NCI-H1436 treated with DMSO at 0.1 percent for 48 hours (cell line): ENCODE results near the gene TMPRSS13.
"Not testable (repeated sequence)": the region's sequence is repeated elsewhere in the genome, so short reads cannot be mapped to it uniquely, and the experiment has no call there.

Experiments
- DNase-seq: peaks from one replicate; lab custom pipeline; 2025; lab: John Stamatoyannopoulos, UW

Gene TMPRSS13

DNA sequence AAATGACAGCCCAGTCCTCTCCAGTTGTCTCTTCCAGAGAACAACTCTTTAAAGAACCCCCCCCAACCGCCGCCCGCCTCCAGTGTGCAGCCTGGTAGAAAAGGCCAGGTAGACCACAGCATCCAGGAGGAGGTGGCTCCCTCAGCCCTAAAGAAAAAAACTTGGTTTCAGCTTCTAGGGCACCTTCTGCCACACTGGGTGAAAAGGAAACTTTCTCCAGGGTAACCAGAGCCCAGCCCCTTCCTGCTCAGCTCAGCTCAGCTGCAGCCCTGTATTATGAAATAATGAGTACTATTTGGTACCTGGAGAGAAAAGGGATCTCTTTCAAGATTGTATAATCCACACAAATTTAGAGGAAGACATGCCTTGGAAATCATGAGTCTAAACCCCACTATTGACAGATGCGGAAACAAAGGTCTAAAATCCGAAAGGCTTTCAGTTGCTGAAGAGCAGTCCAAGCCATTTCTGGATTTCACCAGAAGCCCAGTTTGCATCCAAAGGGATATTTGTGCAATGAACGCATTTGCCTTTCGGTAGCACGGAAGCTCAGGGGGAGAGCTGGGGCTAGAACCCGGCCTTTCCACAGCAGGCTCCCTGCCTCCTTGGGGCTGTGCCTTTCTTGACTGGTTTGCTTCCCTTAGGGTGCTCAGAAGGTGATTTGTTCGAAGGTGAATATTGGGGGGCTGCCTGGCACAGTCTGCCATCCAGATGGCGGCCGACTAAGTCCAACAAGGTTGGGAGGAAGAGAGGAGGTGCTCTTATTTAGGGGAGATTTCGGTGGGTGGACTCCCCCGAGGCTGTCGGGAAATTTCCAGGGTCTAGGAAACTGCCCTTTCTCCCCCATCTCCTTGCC lies 56.0 kb downstream of the TMPRSS13 start:
- no peak for DNase-seq

DNA sequence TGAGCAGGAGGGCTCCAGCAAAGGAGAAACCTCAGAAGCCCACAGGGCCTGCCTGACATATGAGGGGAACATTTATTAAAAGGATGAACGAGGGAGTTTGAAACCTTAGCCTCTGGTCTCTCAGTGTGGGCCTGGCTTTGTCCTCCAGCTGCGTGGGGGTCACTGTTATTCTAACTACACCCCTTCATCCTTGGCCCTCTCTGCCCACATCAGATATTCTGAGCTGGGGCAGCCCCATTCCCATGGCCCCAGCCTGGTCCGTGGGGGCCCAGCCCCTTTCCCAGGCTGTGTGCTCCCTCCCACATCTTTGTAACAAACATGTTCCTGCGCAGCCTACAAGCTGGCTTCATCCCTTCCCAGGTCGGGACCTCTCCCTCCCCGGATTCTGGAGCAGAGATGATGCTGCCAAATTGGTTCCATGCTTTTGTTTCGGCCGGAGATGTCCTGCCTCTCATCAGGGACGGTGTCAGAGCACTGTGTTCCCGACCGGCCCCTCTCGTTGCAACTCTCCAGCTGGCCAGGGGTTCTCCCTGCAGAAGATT lies 56.7 kb downstream of the TMPRSS13 start:
- no peak for DNase-seq

DNA sequence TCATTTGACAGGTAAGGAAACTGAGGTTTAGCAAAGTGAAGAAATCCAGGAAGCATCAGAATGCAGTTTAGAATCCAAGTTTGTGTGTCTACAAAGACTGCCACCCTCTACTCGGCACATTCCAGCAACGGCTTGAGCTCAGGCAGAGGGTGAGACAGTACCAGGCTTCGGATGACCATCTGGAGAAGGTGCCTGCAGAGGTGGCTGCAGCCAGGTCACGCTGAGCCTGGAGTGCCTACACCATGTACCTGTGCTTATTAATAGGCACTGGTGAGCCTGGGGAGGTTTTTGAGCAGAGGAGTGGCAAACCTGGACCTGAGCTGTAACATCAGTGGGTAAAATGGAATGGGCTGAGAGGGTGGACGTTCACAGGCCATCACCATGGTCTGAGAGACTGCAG lies 57.4 kb downstream of the TMPRSS13 start:
- no peak for DNase-seq

DNA sequence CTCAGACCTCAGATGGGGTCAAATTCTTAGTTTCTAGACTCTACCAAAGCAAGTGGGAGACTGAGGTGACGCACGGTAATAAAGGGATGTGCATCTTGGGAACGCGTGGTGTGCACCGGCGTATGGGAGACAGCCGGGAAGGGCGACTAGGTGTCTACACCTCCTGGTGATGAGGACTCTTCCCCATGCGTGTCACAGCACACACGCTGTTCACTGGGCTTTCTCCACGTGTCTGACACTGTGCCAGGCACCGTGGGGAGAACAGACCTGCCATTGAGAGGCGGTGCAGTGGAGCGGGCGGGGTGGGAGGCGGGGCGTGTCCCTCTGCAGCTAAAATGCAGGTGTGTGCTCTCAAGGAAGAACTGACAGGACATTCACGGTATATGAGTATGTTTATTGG lies 58.0 kb downstream of the TMPRSS13 start:
- DNase-seq = no peak

DNA sequence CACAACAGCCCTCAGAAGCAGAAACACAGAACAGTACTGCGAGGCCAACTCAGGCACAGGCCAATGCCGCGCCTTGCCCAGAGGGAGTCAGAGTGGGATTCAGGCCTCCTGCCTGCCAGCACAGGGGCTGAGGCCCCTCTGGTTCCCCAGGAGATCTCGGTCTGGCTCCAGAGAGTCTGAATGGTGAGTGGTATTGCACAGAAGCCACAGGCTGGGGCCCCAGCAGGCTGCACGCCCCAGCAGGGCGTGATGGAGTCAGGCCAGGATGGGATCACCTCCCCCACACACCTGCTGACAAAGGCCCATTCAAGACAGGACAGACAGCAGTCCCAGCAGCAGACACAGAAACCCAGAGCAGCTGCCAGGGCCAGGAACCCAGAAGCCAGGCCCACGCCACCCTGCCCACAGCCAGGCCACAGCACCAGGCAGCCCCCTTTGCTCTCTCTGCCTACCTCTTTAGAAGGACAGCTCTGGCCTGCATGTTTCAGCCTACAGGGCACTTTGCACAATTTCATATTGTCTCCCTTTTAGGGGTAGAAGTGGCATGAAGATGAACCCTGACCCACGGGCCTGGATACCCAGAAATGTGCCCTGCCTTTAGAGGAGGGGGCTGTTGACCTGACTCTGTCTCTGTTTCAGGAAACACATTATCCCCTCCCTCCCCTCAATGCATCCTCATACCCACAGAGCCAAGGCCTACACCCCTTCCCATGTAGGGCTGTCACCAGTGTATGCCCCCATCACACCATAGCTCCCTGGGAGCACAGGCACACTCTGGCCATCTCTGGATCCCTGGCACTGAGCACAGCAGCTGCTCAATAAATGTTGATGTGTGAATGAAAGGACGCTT lies 58.9 kb downstream of the TMPRSS13 start:
- no peak for DNase-seq

DNA sequence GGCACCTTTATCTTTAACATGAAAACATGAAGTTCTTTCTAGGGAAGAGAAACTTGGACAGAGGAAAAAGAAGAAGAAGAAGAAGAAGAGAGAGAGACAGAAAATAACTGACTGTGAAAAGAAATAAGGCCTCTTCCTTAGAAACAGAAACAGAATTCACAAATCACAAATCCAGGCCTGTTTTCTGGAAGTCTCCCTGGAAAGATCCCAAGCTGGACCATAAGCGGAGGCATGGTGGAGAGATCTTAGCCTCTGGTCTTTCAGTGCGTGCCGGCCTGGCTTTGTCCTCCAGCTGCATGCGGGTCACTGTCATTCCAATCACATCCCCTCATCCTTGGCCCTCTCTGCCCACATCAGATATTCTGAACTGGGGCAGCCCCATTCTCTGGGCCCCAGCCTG lies 59.6 kb downstream of the TMPRSS13 start:
- no peak for DNase-seq

DNA sequence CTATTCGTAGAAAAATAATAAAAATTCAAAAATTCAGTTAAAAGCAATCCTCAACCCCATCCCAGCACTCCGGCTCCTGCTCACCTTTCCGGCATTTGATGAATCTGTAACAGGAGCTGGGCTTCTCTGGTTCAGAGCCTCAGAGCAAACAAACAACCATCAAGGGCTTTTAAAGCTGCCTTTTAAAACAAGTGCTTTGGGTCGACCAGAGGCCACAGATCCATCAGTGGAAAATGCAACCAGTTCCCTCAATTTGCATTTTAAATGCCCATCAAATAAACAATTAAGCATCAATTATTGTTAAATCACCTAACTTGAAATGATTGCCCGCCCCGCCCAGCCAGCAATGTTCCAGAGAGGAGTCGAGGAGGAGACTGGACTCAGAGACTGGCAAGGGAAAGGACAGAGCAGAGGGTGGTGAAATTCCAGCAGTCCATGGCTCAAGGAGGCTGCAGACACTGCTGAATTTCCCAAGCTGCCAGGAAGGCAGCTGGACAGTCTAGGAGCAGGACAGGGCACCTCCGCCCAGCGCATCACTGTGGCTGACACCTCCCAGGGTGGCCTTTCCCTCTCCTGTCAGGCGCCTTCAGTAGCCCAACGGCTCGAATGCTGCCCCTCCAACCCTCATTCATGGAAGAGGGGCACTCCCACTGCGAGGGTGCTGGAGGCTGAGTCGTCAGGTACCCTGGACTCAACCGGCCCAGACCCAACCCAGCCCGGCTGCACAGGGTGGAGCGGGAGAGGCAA lies 60.2 kb downstream of the TMPRSS13 start:
- DNase-seq = peak; percentile 50

DNA sequence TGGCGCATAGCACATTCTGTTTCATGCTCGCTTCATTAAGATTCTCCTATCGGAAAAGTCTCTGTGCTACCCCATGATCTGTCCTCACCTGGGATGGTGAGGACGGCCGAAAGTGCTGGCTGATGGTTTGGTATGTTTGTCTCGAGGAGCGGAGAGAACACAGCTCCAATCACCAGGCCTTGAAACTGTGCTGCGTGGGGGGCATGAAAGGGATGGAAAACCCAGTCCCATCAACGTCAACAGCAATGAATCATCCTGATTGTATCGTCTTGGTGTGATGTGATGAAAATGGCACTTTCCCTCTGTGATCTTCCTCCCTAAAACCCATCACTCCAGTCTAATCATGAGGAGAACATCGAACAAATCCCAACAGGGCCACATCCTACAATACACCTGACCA lies 61.1 kb downstream of the TMPRSS13 start:
- no peak for DNase-seq

DNA sequence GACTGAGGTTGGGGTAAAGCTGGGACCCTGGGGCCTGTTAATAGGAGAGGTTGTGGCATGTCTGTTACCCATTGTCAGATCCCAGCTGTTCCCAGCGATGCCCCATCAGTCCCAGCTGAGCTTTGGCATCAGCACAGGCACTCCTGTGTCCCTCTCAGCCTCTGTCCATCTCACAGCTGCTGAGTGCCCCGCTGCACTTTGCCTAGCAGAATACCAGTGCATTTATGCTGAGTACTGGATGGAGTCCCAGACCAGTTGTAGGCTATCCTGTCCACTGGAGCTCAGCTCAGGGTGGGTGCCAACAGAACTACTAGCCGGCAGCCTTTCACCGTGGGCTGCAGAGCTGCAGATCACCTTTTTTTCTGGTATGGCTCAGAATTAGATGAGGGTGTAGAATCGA lies 62.7 kb downstream of the TMPRSS13 start:
- no peak for DNase-seq

DNA sequence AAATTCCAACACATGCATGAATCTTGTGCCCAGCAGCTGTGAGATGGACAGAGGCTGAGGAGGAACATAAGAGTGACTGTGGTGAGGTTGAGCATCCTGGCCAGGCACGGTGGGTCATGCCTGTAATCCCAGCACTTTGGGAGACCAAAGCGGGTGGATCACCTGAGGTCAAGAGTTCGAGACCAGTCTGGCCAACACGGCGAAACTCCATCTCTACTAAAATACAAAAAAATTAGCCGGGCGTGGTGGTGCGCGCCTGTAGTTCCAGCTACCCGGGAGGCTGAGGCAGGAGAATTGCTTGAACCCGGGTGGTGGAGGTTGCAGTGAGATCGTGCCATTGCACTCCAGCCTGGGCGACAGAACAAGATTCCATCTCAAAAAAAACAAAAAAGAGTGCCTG lies 63.7 kb downstream of the TMPRSS13 start:
- DNase-seq = not testable (repeated sequence)

DNA sequence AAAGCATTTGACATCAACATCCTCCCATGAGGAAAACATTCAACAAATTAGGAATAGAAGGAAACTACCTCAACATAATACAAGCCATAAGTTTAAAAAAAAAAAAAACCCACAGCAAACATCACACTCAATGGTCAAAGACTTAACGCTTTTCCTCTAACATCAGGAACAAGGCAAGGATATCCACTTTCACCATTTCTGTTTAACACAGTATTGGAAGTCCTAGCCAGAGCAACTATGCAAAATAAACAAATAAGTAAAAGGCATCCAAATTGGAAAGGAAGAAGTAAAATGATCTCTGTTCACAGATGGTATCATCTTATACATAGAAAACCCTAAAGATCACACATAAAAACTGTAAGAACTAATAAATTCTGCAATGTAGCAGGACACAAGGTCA lies 65.8 kb downstream of the TMPRSS13 start:
- no peak for DNase-seq

DNA sequence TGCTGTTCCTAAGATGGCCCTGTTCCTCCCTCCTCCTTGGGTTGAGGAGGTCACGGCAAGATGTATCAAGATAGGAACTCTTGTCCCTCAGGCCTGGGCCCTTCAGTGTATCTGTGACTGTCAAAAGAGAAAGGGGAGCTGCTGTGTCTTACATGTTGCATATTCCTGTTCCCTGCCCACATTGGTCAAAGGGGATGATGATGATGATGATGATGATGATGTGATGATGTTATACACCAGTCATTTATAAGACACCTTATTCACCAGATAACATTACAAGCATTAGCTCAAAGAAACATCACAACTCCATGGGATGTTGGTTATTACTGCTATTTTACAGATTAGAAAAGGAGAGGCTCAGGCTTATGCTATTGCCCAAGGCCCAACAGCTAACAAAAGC lies 66.4 kb downstream of the TMPRSS13 start:
- no peak for DNase-seq

DNA sequence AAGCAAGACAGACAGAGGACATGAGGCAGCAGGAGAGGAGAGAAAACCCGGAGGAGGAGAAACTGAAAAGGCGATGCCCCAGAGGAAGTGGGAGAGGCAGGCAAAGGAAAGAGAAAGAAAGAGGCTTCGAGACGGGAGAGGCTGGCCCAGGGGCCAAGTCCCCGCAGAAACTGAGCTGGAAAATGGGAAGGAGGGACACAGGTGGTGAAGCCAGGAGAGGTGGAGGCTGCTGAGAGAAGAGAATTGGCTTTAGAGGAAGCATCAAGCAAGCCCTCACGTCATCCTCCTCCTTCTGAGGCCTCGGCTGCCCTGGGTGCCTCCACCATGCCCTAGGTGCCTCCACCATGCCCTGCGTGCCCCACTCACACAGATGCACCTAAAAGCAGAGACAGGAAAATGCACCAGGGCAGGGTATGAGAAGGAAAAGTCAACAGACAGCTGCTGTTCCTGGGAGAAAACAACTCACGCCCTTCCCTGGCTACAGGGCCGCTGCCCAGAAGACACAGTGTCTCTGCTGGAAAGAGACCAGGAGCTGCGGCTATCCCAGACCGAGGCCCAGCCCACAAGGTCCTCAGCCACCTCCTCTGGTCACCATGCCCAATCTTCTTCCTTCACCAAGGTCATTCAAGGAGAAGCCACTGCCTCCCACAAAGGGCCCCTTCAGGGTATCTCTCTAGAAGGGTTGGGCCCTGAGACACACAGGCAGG lies 67.0 kb downstream of the TMPRSS13 start:
- no peak for DNase-seq

DNA sequence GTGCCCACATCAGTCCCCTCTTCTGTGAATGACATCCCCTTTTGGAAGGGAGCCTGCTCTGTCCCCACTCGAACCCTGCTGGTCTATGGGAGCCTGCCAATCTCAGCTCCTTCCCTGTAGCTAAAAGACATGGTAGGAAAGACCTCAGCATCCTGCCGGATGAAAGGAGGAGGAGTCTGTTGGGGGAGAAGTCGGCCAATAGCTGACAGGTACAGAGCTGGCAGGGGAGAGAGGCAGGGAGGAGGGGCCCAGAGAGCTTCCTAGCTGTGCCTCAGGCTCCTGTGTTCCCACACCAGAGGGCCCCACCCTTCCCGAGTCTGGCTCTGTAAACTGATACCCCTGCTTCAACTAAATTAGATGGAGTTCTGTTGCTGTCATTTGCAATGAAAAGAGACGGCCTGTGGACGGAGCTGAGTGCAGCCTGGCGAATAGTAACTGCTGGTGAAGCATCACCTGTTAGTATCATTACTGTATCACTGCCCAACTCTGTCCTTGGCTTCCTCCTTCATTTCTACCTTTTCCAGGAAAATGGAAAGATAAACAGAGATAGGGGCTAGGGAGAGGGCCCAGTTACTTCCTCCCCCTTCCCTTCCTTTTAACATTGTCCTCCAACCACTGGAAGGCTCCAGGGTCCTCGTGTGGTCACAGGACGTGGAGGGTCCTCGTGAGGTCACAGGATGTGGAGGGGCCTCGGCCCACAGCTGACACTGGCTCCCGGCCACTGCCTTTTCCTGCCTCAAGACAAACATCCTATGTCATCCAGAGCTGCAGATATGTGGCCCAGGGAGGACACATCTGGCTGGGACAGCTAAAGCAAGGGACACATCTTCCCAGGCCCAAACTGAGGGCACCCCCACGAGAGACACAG lies 67.8 kb downstream of the TMPRSS13 start:
- DNase-seq = peak; percentile 88

DNA sequence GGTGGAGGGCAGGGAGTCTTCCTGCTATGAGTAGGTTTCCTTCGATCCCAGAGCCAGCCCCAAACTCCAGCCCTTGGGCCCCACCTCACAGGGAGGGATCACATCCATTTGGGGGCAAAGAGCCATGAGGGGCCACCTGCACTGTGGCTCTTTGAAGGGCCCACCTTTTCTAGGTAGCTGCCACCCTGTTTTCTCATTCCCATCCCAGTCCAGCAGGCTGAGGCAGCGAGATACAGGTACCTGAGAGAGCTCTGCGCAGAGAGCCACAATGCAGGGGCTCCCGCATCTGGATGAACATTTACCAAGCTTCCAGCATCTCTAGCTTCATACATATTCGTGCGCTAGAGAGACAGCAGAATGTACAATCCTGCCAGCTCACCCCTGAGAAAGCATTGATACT lies 69.1 kb downstream of the TMPRSS13 start:
- DNase-seq = no peak

DNA sequence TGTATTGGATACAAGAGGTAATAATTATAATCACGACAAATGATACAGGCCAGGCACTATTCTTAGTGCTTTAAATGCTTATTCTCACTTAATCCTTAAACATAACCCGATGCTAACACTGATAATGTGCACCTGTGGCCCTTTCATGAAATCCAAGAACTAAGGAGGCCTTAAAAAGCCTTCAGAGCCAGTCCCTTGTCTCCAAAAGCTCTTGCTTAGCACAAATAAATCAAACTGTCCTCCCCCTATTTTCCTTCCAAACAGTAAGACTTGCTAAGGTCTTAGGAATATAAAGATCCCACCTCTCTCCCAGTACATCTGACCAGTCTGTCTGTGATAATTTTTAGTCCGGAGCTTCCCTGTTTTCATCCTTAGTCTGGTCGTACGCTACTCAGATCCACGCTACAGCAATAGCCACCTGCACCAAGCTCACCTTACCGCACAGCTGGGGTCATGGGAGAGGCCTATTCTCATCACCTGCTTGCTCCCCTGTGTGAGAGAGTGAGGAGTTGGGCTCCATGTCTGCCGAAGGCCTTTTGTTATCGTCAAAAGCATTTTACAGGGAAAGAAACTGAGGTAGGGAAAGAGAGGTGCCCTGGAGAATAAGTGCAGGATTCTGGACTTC lies 69.6 kb downstream of the TMPRSS13 start:
- no peak for DNase-seq

DNA sequence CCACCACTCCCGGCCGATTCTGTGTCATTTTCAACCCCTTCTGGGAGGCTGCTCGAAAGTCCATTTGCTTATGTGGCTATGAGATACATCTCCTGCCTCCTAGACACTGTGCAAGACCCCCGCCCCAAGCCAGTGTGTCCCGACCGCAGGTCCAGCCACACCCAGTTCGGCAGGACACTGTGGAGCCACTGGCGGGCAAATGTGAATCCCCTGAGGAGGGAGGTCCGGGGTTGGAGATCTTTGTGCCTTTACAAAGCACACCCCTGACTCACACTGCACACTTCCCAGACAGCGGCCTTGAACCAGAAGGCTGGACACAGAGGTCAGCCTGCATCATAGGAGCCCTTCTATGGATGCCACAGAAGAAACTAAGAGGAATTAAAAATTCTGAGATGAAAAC lies 70.1 kb downstream of the TMPRSS13 start:
- no peak for DNase-seq

DNA sequence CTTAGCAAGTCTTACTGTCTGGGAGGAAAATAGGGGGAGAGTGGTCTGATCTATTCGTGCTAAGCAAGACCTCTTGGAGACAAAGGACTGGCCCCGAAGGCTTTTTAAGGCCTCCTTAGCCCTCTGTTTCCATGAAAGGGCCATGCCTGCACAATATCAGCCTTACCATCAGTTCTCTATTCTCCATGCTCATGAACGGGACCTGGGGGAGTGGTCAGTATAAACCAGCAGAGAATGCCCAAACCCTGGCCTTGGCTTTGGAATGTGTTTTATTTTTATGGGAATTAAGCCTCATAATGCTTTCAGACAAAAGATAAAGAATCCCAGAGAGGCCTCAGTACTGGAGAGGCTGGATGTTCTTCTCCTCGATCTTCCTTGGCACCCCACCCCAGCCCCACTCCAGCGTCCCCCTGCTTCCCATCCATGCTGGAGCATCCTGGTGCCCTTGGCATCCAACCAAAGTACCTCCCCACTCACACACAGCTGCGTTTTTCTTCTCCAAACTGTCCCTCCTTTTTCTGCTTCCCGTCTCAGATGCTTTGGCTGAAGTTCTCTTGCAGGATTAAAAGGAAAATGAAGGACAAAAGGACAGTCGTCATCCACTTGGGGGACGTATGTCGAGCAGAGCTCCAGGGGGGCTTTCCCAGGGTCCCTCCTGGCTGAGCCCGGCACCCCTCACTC lies 71.3 kb downstream of the TMPRSS13 start:
- DNase-seq = no peak

DNA sequence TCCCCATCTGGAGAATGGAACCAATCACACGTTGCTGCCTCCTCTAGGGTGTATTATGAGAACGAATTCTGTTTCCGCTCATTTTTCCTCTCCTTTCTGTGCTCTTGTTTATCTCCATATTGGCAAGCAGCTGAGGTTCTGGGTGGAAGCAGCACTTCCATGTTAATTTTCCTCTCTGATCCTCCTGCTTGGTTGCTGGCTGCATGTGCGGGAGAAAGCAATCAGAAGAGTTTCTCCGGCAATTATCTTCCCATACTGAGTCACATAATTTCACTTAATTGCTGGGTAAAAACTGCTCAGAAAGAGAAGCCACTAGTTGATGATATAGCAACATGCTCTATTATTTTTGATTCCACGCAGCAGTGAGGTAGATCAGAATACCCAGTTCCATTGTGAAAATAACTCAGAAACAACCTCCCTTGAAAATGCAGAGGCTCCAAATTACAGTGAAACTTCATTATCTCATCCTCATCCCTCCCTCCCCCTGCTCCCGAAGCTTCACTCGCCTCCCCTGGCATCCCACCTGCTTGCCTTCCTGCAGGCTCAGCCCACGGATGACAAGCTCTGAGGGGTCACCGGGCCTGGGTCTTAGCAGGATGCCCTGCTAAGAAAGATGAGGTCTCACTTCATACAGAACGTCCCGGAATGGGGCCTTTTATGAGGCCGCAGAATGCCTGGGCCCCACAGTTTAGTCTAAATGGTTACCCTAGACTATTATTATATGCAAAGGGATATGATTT lies 73.1 kb downstream of the TMPRSS13 start:
- no peak for DNase-seq
